Measurements from ENCODE around the gene CPAMD8.

CPAMD8 gene

GRCh38 chr19:17043744-17044143 is 17.1 kb upstream of the CPAMD8 start:
- Histone ChIP-seq H3K4me2 (ENCODE audit: low read length, poor library complexity, severe bottlenecking) (no peak overlapping the region), H3K18ac (ENCODE audit: low read depth in 1 of 2, low read length in 2 of 2) (no peak overlapping the region), H2AK5ac (ENCODE audit: low read length, severe bottlenecking) (no peak overlapping the region), H3K14ac (ENCODE audit: low read length in 2 of 2) (no peak overlapping the region), H2BK12ac (ENCODE audit: low read length in 2 of 2) (no peak overlapping the region), H3K4me1 (ENCODE audit: control insufficient read depth, insufficient read depth, low read depth, low read length) (peaks cover 3% of the 10 kb centered on the region), H2BK15ac (ENCODE audit: low read depth, poor library complexity, severe bottlenecking) (no peak overlapping the region), H3K27me3 (ENCODE audit: control insufficient read depth in 1 of 2, insufficient read depth in 1 of 2, low read length in 2 of 2) (peaks cover 23 to 36% of the 10 kb centered on the region in 2 experiments), H3K27ac (ENCODE audit: low read length, poor library complexity, severe bottlenecking) (no peak overlapping the region), H3K9me3 (ENCODE audit: control insufficient read depth, low read length) (no peaks in the 10 kb centered on the region), H2AFZ (ENCODE audit: low read depth, low read length) (no peak overlapping the region), H3K9ac (ENCODE audit: low read length) (no peak overlapping the region), H3K4me3 (ENCODE audit: insufficient read depth in 1 of 2, low read depth in 1 of 2, low read length in 2 of 2) (no peak overlapping the region), H4K91ac (ENCODE audit: low read length) (no peak overlapping the region), H2BK5ac (ENCODE audit: low read depth, low read length, poor library complexity, severe bottlenecking) (no peak overlapping the region), H3K4ac (ENCODE audit: low read depth in 1 of 2, low read length in 2 of 2) (no peak overlapping the region), H3K23ac (ENCODE audit: low read length in 2 of 2) (no peak overlapping the region), H4K8ac (ENCODE audit: low read length) (no peak overlapping the region), H2BK120ac (ENCODE audit: low read depth, low read length) (no peak overlapping the region), H3K79me1 (replicated peaks; ENCODE audit: low read length, poor library complexity, severe bottlenecking) (no peaks in the 10 kb centered on the region), H3K36me3 (ENCODE audit: control insufficient read depth in 1 of 2, insufficient read depth in 2 of 2, low read depth in 1 of 2, low read length in 2 of 2) (no peaks in the 10 kb centered on the region)
- DNase-seq: no peak
- WGBS: 77% methylated on average over 7 of the region's 7 CpGs

GRCh38 chr19:17041976-17042375 is 15.4 kb upstream of the CPAMD8 start:
- peaks cover 25 to 43% of the 10 kb centered on the region in 2 experiments for H3K27me3 ChIP-seq (ENCODE audit: control insufficient read depth in 1 of 2, insufficient read depth in 1 of 2, low read length in 2 of 2)
- no peak overlapping the region for H3K27ac ChIP-seq (ENCODE audit: low read length, poor library complexity, severe bottlenecking)
- H3K79me1 ChIP-seq (replicated peaks; ENCODE audit: low read length, poor library complexity, severe bottlenecking): no peaks in the 10 kb centered on the region
- H3K4ac ChIP-seq (ENCODE audit: low read depth in 1 of 2, low read length in 2 of 2): no peak overlapping the region
- H2BK5ac ChIP-seq (ENCODE audit: low read depth, low read length, poor library complexity, severe bottlenecking): no peak overlapping the region
- no peak overlapping the region for H3K23ac ChIP-seq (ENCODE audit: low read length in 2 of 2)
- H3K4me2 ChIP-seq (ENCODE audit: low read length, poor library complexity, severe bottlenecking): no peak overlapping the region
- H3K4me1 ChIP-seq (ENCODE audit: control insufficient read depth, insufficient read depth, low read depth, low read length): peaks cover 3% of the 10 kb centered on the region
- no peak overlapping the region for H2AFZ ChIP-seq (ENCODE audit: low read depth, low read length)
- H4K91ac ChIP-seq (ENCODE audit: low read length): no peak overlapping the region
- no peak overlapping the region for H3K14ac ChIP-seq (ENCODE audit: low read length in 2 of 2)
- 33% methylated on average over 6 of the region's 11 CpGs for WGBS
- H3K9me3 ChIP-seq (ENCODE audit: control insufficient read depth, low read length): no peaks in the 10 kb centered on the region
- H3K36me3 ChIP-seq (ENCODE audit: control insufficient read depth in 1 of 2, insufficient read depth in 2 of 2, low read depth in 1 of 2, low read length in 2 of 2): no peaks in the 10 kb centered on the region
- H2BK12ac ChIP-seq (ENCODE audit: low read length in 2 of 2): no peak overlapping the region
- peak; percentile 15 for DNase-seq
- no peak overlapping the region for H2AK5ac ChIP-seq (ENCODE audit: low read length, severe bottlenecking)
- peak overlapping the region; percentile 50 for H2BK15ac ChIP-seq (ENCODE audit: low read depth, poor library complexity, severe bottlenecking)
- no peak overlapping the region for H3K4me3 ChIP-seq (ENCODE audit: insufficient read depth in 1 of 2, low read depth in 1 of 2, low read length in 2 of 2)
- H4K8ac ChIP-seq (ENCODE audit: low read length): no peak overlapping the region
- H2BK120ac ChIP-seq (ENCODE audit: low read depth, low read length): no peak overlapping the region
- H3K9ac ChIP-seq (ENCODE audit: low read length): no peak overlapping the region
- no peak overlapping the region for H3K18ac ChIP-seq (ENCODE audit: low read depth in 1 of 2, low read length in 2 of 2)

- Histone ChIP-seq H3K36me3 (ENCODE audit: control insufficient read depth in 1 of 2, insufficient read depth in 2 of 2, low read depth in 1 of 2, low read length in 2 of 2) (no peaks in the 10 kb centered on the region), H2BK120ac (ENCODE audit: low read depth, low read length) (no peak overlapping the region), H2BK15ac (ENCODE audit: low read depth, poor library complexity, severe bottlenecking) (no peak overlapping the region), H3K18ac (ENCODE audit: low read depth in 1 of 2, low read length in 2 of 2) (no peak overlapping the region), H3K27me3 (ENCODE audit: control insufficient read depth in 1 of 2, insufficient read depth in 1 of 2, low read length in 2 of 2) (peaks cover 20 to 31% of the 10 kb centered on the region in 2 experiments), H3K79me1 (replicated peaks; ENCODE audit: low read length, poor library complexity, severe bottlenecking) (no peaks in the 10 kb centered on the region), H3K4me2 (ENCODE audit: low read length, poor library complexity, severe bottlenecking) (no peak overlapping the region), H2BK5ac (ENCODE audit: low read depth, low read length, poor library complexity, severe bottlenecking) (no peak overlapping the region), H3K27ac (ENCODE audit: low read length, poor library complexity, severe bottlenecking) (no peak overlapping the region), H3K23ac (ENCODE audit: low read length in 2 of 2) (no peak overlapping the region), H3K9ac (ENCODE audit: low read length) (no peak overlapping the region), H2AFZ (ENCODE audit: low read depth, low read length) (no peak overlapping the region), H3K4ac (ENCODE audit: low read depth in 1 of 2, low read length in 2 of 2) (no peak overlapping the region), H2AK5ac (ENCODE audit: low read length, severe bottlenecking) (no peak overlapping the region), H2BK12ac (ENCODE audit: low read length in 2 of 2) (no peak overlapping the region), H3K9me3 (ENCODE audit: control insufficient read depth, low read length) (no peaks in the 10 kb centered on the region), H4K8ac (ENCODE audit: low read length) (no peak overlapping the region), H4K91ac (ENCODE audit: low read length) (no peak overlapping the region), H3K14ac (ENCODE audit: low read length in 2 of 2) (no peak overlapping the region), H3K4me3 (ENCODE audit: insufficient read depth in 1 of 2, low read depth in 1 of 2, low read length in 2 of 2) (no peak overlapping the region), H3K4me1 (ENCODE audit: control insufficient read depth, insufficient read depth, low read depth, low read length) (peaks cover 3% of the 10 kb centered on the region)
- no peak for DNase-seq
- WGBS: 86% methylated on average over 15 of the region's 15 CpGs
Observed at GRCh38 chr19:17037966-17038500, 11.4 kb upstream of the CPAMD8 start.

DNA sequence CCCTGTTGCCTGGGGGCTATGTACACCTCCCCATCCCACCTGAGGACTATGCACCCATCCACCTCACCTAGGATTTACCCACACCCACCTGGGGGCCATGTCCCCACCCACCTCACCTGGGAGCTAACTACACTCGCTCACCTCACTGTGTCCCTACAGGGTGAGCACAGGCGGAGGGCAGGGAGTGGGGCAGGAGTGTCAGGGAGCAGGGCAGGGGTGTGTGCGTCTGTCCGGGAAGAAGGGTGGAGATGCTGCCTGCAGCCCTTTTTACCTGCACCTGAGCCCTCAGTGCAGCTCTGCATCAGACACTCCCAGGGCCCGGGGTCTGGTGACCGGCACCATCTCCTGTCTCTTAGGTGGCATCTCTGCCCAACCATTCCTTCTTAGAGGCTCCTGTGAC is 10.6 kb upstream of the CPAMD8 start:
- Histone ChIP-seq H3K27me3 (ENCODE audit: control insufficient read depth in 1 of 2, insufficient read depth in 1 of 2, low read length in 2 of 2) (peaks cover 13 to 33% of the 10 kb centered on the region in 2 experiments), H2BK5ac (ENCODE audit: low read depth, low read length, poor library complexity, severe bottlenecking) (no peak overlapping the region)
- no peak for DNase-seq

More for the DNA sequence above, 10.6 kb upstream of the CPAMD8 start:
- Histone ChIP-seq H3K36me3 (ENCODE audit: control insufficient read depth in 1 of 2, insufficient read depth in 2 of 2, low read depth in 1 of 2, low read length in 2 of 2) (no peaks in the 10 kb centered on the region), H3K4ac (ENCODE audit: low read depth in 1 of 2, low read length in 2 of 2) (no peak overlapping the region), H3K27ac (ENCODE audit: low read length, poor library complexity, severe bottlenecking) (no peak overlapping the region), H3K4me3 (ENCODE audit: insufficient read depth in 1 of 2, low read depth in 1 of 2, low read length in 2 of 2) (no peak overlapping the region), H2AFZ (ENCODE audit: low read depth, low read length) (no peak overlapping the region), H2BK12ac (ENCODE audit: low read length in 2 of 2) (no peak overlapping the region), H4K91ac (ENCODE audit: low read length) (no peak overlapping the region), H2AK5ac (ENCODE audit: low read length, severe bottlenecking) (no peak overlapping the region), H2BK120ac (ENCODE audit: low read depth, low read length) (no peak overlapping the region), H3K79me1 (replicated peaks; ENCODE audit: low read length, poor library complexity, severe bottlenecking) (no peaks in the 10 kb centered on the region), H3K4me1 (ENCODE audit: control insufficient read depth, insufficient read depth, low read depth, low read length) (peaks cover 3% of the 10 kb centered on the region), H3K23ac (ENCODE audit: low read length in 2 of 2) (no peak overlapping the region), H3K14ac (ENCODE audit: low read length in 2 of 2) (no peak overlapping the region), H2BK15ac (ENCODE audit: low read depth, poor library complexity, severe bottlenecking) (no peak overlapping the region), H3K9ac (ENCODE audit: low read length) (no peak overlapping the region), H4K8ac (ENCODE audit: low read length) (no peak overlapping the region), H3K18ac (ENCODE audit: low read depth in 1 of 2, low read length in 2 of 2) (no peak overlapping the region), H3K4me2 (ENCODE audit: low read length, poor library complexity, severe bottlenecking) (no peak overlapping the region), H3K9me3 (ENCODE audit: control insufficient read depth, low read length) (no peaks in the 10 kb centered on the region)
- WGBS: 87% methylated on average over 6 of the region's 6 CpGs

Data from mesenchymal stem cell (in vitro differentiated cells and primary cell).